Panc1 (cell line): ENCODE data around the gene EDAR. TPM values are rescaled to one million over a fixed set of nuclear protein-coding genes. Genes with fewer than 3 reads are reported as not detected.

Source experiments
- ATAC-seq: fragments of 200-7000 bp; cut with Tn5 transposase; 2 replicates; pipeline ENCODE4 v1.9.1; 2020; ENCODE audit warnings: mild to moderate bottlenecking, moderate library complexity
- BruUV-seq: library from RNA; stranded (reverse); fragments of 400-500 nt; replicated peaks from 2 replicates; lab custom pipeline; 2021; lab: Mats Ljungman, UMichigan
- CTCF ChIA-PET: fragments of 300-600 bp; sonication (Branson Sonifier 250); formaldehyde crosslinking; loops from one replicate; lab custom pipeline; 2022; ENCODE audit warnings: antibody characterized with exemption; lab: Charles Lee
- POLR2A ChIA-PET: fragments of 300-600 bp; sonication (Branson Sonifier 250); formaldehyde crosslinking; loops from one replicate; lab custom pipeline; 2022; ENCODE audit warnings: antibody characterized with exemption; lab: Charles Lee
- DNase-seq: peaks from one replicate; pipeline ENCODE4 v3.0.0-alpha.2; 2010; ENCODE audit warnings: low read depth, low spot score
- H3K27ac ChIP-seq: 2 replicates; pipeline ENCODE4 v1.5.1; 2011; ENCODE audit warnings: mild to moderate bottlenecking, low read length, inconsistent platforms
- H3K27me3 ChIP-seq: fragments of 200-500 bp; sonication (Bioruptor generic); 2 replicates; pipeline ENCODE4 v1.6.0; 2014; ENCODE audit warnings: low read length, inconsistent platforms; ENCODE audit not compliant: control insufficient read depth, insufficient read depth
- H3K36me3 ChIP-seq: fragments of 200-500 bp; sonication (Bioruptor generic); 2 replicates; pipeline ENCODE4 v1.5.1; 2014; ENCODE audit warnings: inconsistent platforms, mild to moderate bottlenecking, low read length, moderate library complexity; ENCODE audit not compliant: control insufficient read depth, insufficient read depth
- H3K4me1 ChIP-seq: 2 replicates; pipeline ENCODE4 v1.5.1; 2011; ENCODE audit warnings: inconsistent platforms, mild to moderate bottlenecking, low read length, moderate library complexity; ENCODE audit not compliant: control insufficient read depth, insufficient read depth
- H3K4me3 ChIP-seq, 2 experiments: 2 replicates each; pipeline ENCODE4 v1.5.1; 2011 to 2012; ENCODE audit warnings: low read depth in 2 of 2, low read length in 2 of 2, mild to moderate bottlenecking in 2 of 2, inconsistent platforms in 1 of 2, moderate library complexity in 1 of 2
- H3K9me3 ChIP-seq: fragments of 200-500 bp; sonication (Bioruptor generic); 2 replicates; pipeline ENCODE4 v1.5.1; 2014; ENCODE audit warnings: low read depth, mild to moderate bottlenecking, inconsistent platforms, low read length, moderate library complexity; ENCODE audit not compliant: control insufficient read depth, insufficient read depth
- CTCF ChIP-seq: fragments of 450-650 bp; IDR thresholded peaks from 2 replicates; pipeline ENCODE4 v1.5.1; 2017; ENCODE audit warnings: mild to moderate bottlenecking
- POLR2AphosphoS5 ChIP-seq: IDR thresholded peaks from 2 replicates; pipeline ENCODE4 v1.6.1; 2012; ENCODE audit warnings: mild to moderate bottlenecking, low read depth, low read length, moderate library complexity
- REST ChIP-seq, 2 experiments: IDR thresholded peaks; 2 replicates each; pipeline ENCODE4 v1.6.1; 2011 to 2012; ENCODE audit warnings: low read depth in 2 of 2, control low read depth in 1 of 2, low read length in 1 of 2, mild to moderate bottlenecking in 1 of 2, moderate library complexity in 1 of 2; ENCODE audit not compliant: insufficient read depth in 1 of 2
- SIN3A ChIP-seq: IDR thresholded peaks from 2 replicates; pipeline ENCODE4 v1.6.1; 2012; ENCODE audit warnings: low read depth, mild to moderate bottlenecking, low read length, moderate library complexity, borderline replicate concordance; ENCODE audit not compliant: insufficient read depth
- TCF7L2 ChIP-seq: IDR thresholded peaks from 2 replicates; pipeline ENCODE4 v1.6.1; 2011; ENCODE audit warnings: mild to moderate bottlenecking, low read depth, low read length, inconsistent platforms
- in situ Hi-C: cut with HindIII; loops from 2 replicates; pipeline ENCODE4 v1.10.0; 2016; ENCODE audit warnings: low sequenced_read_pairs, low pct_unique_long_range_greater_than_20kb
- intact Hi-C: fragments of 100-400 bp; cut with micrococcal nuclease; formaldehyde crosslinking; loops from one replicate; pipeline ENCODE4 v1.10.0; 2022; ENCODE audit not compliant: unreplicated experiment
- total RNA-seq: library from RNA; stranded (reverse); gene quantifications from one replicate; pipeline ENCODE4 v1.2.1, GENCODE V29; 2021; ENCODE audit not compliant: unreplicated experiment

EDAR gene
- total RNA-seq, 1 experiment from 2014 or later: not detected

GRCh38 chr2:108934583-108935245 lies 54.3 kb downstream of the EDAR start:
- TF ChIP-seq TCF7L2 (no peak), REST (IDR thresholded peaks at IDR 0.05; ENCODE audit: insufficient read depth in 1 of 2, low read depth in 2 of 2, low read length in 1 of 2) (no peak), CTCF (no peak), SIN3A (no peak), POLR2AphosphoS5 (no peak)
- no peaks in the 10 kb centered on the region for H3K36me3 ChIP-seq
- no peaks in the 10 kb centered on the region for H3K4me1 ChIP-seq
- intact Hi-C loops (no loop called here), in situ Hi-C loops (loop anchor here (10.0 kb wide), 1 partner anchor 50 kb away; the partner anchor contains the start of gene EDAR)
- H3K9me3 ChIP-seq: no peaks in the 10 kb centered on the region
- DNase-seq (no peak), ATAC-seq (no peak)
- POLR2A ChIA-PET: interaction anchor here (0.5 kb wide), 1 partner anchor 756 kb away, joined by 4 read pairs; no protein-coding TSS in a partner anchor
- no peaks in the 10 kb centered on the region; the same call in 1 of the 2 replicates for H3K27me3 ChIP-seq
- no peak overlapping the region for H3K4me3 ChIP-seq
- H3K27ac ChIP-seq: no peak overlapping the region
- CTCF ChIA-PET: no interaction called here
- no TSS peak for BruUV-seq

GRCh38 chr2:108934151-108934550 lies 54.9 kb downstream of the EDAR start:
- H3K4me1 ChIP-seq: no peaks in the 10 kb centered on the region
- H3K27me3 ChIP-seq: no peaks in the 10 kb centered on the region; the same call in 1 of the 2 replicates
- no peak overlapping the region for H3K27ac ChIP-seq
- H3K36me3 ChIP-seq: no peaks in the 10 kb centered on the region
- intact Hi-C loops: no loop called here
- ChIA-PET POLR2A (no interaction called here), CTCF (no interaction called here)
- in situ Hi-C loops: loop anchor here (10.0 kb wide), 1 partner anchor 51 kb away; the partner anchor contains the start of gene EDAR
- TF ChIP-seq TCF7L2 (no peak), REST (IDR thresholded peaks at IDR 0.05; ENCODE audit: insufficient read depth in 1 of 2, low read depth in 2 of 2, low read length in 1 of 2) (no peak), POLR2AphosphoS5 (no peak)
- H3K9me3 ChIP-seq: no peaks in the 10 kb centered on the region
- BruUV-seq: no TSS peak
- DNase-seq (no peak), ATAC-seq (no peak)
- no peak overlapping the region for H3K4me3 ChIP-seq
